Body of pancreas (tissue), 4 donors: ENCODE measurements around the gene MXRA7. TPM values are rescaled to one million over a fixed set of nuclear protein-coding genes. Genes with fewer than 3 reads are reported as not detected.

Experiments used
- ATAC-seq: fragments of 150-250 bp; one replicate; pipeline ENCODE4 v1.9.1; 2016
- DNase-seq, 4 donors: peaks; one replicate each; pipeline ENCODE4 v3.0.0-alpha.2; 2019
- H3K27ac ChIP-seq, 4 donors: fragments of 200-600 bp; sonication (generic); 1 replicate in 3 of 4; 2 replicates in 1 of 4; pipeline versions ENCODE4 v1.5.1 to v1.6.1; 2016 to 2019; ENCODE audit warnings: mild to moderate bottlenecking in 1 of 4, mixed read lengths in 1 of 4, moderate library complexity in 1 of 4
- H3K27me3 ChIP-seq, 2 donors: fragments of 200-600 bp; sonication (generic); one replicate each; pipeline ENCODE4 v1.6.0; 2016; ENCODE audit warnings: mild to moderate bottlenecking in 1 of 2
- H3K36me3 ChIP-seq, 2 donors: fragments of 200-600 bp; sonication (generic); replicated peaks in 1 of 2; 2 replicates each; pipeline ENCODE4 v1.5.1; 2016; ENCODE audit warnings: low read depth in 2 of 2; ENCODE audit not compliant: insufficient read depth in 1 of 2
- H3K4me1 ChIP-seq: fragments of 200-600 bp; sonication (generic); one replicate; pipeline ENCODE4 v1.6.0; 2016
- H3K4me3 ChIP-seq, 2 donors: fragments of 200-600 bp; sonication (generic); 1 replicate in 1 of 2; 2 replicates in 1 of 2; pipeline ENCODE4 v1.5.1; 2016 to 2019
- H3K9me3 ChIP-seq, 3 donors: fragments of 200-600 bp; sonication (generic); 1 replicate in 2 of 3; 2 replicates in 1 of 3; pipeline ENCODE4 v1.5.1; 2016
- POLR2A ChIP-seq, 3 donors: fragments of 450-650 bp; IDR thresholded peaks; one replicate each; pipeline ENCODE4 v1.6.1; 2016; ENCODE audit warnings: antibody characterized with exemption in 3 of 3, mild to moderate bottlenecking in 2 of 3
- WGBS, 2 donors: methylation state at CpG; one replicate each; pipeline ENCODE4 v1.1.5; 2017; 5-methylcytosine and 5-hydroxymethylcytosine counted together
- intact Hi-C: fragments of 100-400 bp; cut with DNase I; formaldehyde crosslinking; loops from one replicate; pipeline ENCODE4 v1.15.1; 2023
- total RNA-seq, 2 donors: library from RNA; depleted of rRNA; stranded (reverse); fragments of >200 nt; gene quantifications; one replicate each; pipeline ENCODE4 v1.1.0, GENCODE V29; 2016
- TF ChIP-seq, protein P1 (sequence below), 7 experiments: fragments of 450-650 bp in 4 of 7; fragments of 200-600 bp in 3 of 7; sonication (generic) in 3 of 7; IDR thresholded peaks; one replicate each; pipeline ENCODE4 v1.5.1; 2016 to 2019; ENCODE audit warnings: antibody characterized with exemption in 7 of 7

MXRA7 gene
- total RNA-seq, 2 donors from 2014 or later = 71.9 to 87.4 TPM

GRCh38 chr17:76721463-76721862 lies 10.7 kb upstream of the MXRA7 start:
- peaks cover 17 to 53% of the 10 kb centered on the region in 2 donors for H3K36me3 ChIP-seq
- DNase-seq = no peak
- peaks cover 38% of the 10 kb centered on the region for H3K4me1 ChIP-seq
- intact Hi-C loops = no loop called here
- no peaks in the 10 kb centered on the region for H3K27me3 ChIP-seq
- no peaks in the 10 kb centered on the region for H3K9me3 ChIP-seq
- 68 to 74% methylated on average over 10 of the region's 10 CpGs for WGBS, 2 donors
- H3K27ac ChIP-seq = no peak overlapping the region
- TF ChIP-seq POLR2A (IDR thresholded peaks at IDR 0.05) = no peak
- TF ChIP-seq, protein P1, sequence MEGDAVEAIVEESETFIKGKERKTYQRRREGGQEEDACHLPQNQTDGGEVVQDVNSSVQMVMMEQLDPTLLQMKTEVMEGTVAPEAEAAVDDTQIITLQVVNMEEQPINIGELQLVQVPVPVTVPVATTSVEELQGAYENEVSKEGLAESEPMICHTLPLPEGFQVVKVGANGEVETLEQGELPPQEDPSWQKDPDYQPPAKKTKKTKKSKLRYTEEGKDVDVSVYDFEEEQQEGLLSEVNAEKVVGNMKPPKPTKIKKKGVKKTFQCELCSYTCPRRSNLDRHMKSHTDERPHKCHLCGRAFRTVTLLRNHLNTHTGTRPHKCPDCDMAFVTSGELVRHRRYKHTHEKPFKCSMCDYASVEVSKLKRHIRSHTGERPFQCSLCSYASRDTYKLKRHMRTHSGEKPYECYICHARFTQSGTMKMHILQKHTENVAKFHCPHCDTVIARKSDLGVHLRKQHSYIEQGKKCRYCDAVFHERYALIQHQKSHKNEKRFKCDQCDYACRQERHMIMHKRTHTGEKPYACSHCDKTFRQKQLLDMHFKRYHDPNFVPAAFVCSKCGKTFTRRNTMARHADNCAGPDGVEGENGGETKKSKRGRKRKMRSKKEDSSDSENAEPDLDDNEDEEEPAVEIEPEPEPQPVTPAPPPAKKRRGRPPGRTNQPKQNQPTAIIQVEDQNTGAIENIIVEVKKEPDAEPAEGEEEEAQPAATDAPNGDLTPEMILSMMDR (IDR thresholded peaks at IDR 0.05) = no peak
- no peak for ATAC-seq
- H3K4me3 ChIP-seq = no peak overlapping the region

DNA sequence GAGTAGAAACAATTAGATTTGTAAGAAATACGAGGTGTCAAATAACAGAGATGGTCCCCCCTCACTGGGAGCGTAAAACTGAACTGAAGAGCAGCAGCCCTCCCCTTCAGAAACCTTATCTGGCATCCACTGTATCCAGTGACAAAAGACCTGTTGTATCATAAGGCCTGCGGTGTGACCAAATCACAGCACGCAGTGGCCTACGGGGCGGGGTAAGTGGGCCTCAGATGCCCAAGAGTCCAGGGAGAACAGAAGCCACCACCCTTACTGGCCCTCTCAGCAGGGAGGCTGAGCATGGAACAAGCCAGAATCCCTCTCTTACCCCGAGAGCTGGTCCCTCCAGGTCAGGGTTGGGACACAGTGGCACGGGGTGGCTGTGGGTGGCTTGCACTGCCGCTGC lies 10.2 kb upstream of the MXRA7 start:
- Histone ChIP-seq H3K27ac (no peak overlapping the region), H3K27me3 (no peaks in the 10 kb centered on the region), H3K9me3 (no peaks in the 10 kb centered on the region), H3K36me3 (peaks cover 17 to 56% of the 10 kb centered on the region in 2 donors), H3K4me3 (no peak overlapping the region), H3K4me1 (peaks cover 38% of the 10 kb centered on the region)
- DNase-seq = no peak
- TF ChIP-seq, protein P1 (IDR thresholded peaks at IDR 0.05) = no peak
- no peak for TF ChIP-seq POLR2A (IDR thresholded peaks at IDR 0.05)
- ATAC-seq = no peak
- WGBS, 2 donors = 81 to 93% methylated on average over 6 to 8 of the region's 9 CpGs
- intact Hi-C loops = no loop called here

DNA sequence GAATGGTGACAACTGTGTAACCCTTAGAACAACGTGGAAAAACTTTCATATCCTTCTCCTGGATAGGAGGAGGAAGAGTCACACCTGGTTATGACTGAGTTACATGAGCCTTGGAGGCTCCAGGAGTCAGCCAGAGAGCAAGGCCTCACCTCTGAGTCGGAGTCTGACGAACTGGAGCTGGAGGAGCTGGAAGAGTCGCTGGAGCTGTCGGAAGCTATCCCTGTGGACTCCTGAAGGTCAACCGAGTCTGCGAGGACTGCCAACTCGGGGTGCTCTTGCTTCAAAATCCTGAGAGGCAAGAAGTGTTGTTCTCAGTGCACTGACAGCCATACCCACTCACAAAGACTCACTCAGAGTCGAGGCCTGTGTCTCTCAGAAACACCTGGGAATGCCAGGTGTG lies 9.4 kb upstream of the MXRA7 start:
- intact Hi-C loops = no loop called here
- Histone ChIP-seq H3K27me3 (no peaks in the 10 kb centered on the region), H3K27ac (no peak overlapping the region), H3K36me3 (peaks cover 17 to 61% of the 10 kb centered on the region in 2 donors), H3K4me1 (peaks cover 38% of the 10 kb centered on the region), H3K9me3 (no peaks in the 10 kb centered on the region), H3K4me3 (no peak overlapping the region)
- no peak for DNase-seq
- no peak for TF ChIP-seq POLR2A (IDR thresholded peaks at IDR 0.05)
- TF ChIP-seq, protein P1 (IDR thresholded peaks at IDR 0.05) = no peak
- ATAC-seq = no peak
- WGBS, 2 donors = 89 to 92% methylated on average over 8 to 9 of the region's 9 CpGs

DNA sequence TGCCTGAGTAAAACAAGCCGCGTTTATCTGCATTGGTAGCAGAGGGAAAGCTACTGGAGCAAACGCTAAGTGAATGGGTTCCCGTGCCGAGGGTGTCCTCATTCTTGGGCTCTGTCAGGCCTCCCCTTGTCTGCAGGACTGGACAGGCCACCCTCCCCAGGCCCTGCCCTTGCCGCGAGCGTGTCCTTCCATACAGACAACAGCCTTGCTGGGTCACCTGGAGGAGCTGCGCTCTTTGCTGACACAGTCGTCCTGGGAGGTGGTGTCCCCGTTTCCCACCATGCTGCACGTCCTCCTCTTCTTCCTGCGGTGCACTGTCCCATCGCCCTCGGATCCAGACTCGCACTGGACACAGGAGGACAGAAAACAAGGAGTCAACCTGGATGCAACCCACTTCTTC lies 7.8 kb upstream of the MXRA7 start:
- WGBS, 2 donors = 86 to 91% methylated on average over 16 of the region's 16 CpGs
- DNase-seq = no peak

DNA sequence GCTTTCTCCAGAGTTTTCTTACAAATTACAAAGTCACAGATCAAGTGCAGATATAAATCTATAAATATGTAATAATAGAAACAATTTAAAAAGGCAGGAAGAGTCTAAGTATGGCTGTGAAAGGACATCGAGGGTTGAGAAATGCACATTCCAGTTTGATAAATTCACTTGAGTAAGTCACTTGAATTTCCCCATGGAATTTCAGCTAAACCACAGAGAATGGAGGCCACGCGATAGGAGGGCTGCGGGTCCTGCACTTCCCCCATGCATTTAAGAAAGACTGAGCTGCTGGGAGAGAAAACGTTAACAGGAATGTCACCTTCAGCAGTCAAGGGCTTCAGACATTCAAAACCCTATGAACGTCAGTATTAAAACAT lies 6.1 kb upstream of the MXRA7 start:
- WGBS, 2 donors = 72 to 79% methylated on average over 6 of the region's 6 CpGs
- Histone ChIP-seq H3K27ac (peak overlapping the region in 1 of 4 donors; percentile 60), H3K9me3 (no peaks in the 10 kb centered on the region), H3K4me1 (peaks cover 18% of the 10 kb centered on the region), H3K4me3 (no peak overlapping the region), H3K36me3 (peaks cover 17 to 52% of the 10 kb centered on the region in 2 donors), H3K27me3 (no peaks in the 10 kb centered on the region)
- TF ChIP-seq, protein P1 (IDR thresholded peaks at IDR 0.05) = no peak
- TF ChIP-seq POLR2A (IDR thresholded peaks at IDR 0.05) = no peak
- intact Hi-C loops = loop anchor here (10.0 kb wide), 1 partner anchor 192 kb away; no protein-coding TSS in a partner anchor
- ATAC-seq (no peak), DNase-seq (no peak)

More for the DNA sequence above, 7.8 kb upstream of the MXRA7 start:
- H3K4me3 ChIP-seq = no peak overlapping the region
- peaks cover 17 to 56% of the 10 kb centered on the region in 2 donors for H3K36me3 ChIP-seq
- no peak for ATAC-seq
- intact Hi-C loops = loop anchor here (10.0 kb wide), 1 partner anchor 194 kb away; no protein-coding TSS in a partner anchor
- H3K27ac ChIP-seq = no peak overlapping the region
- H3K4me1 ChIP-seq = peaks cover 31% of the 10 kb centered on the region
- H3K9me3 ChIP-seq = no peaks in the 10 kb centered on the region
- H3K27me3 ChIP-seq = no peaks in the 10 kb centered on the region
- TF ChIP-seq, protein P1 (IDR thresholded peaks at IDR 0.05) = no peak
- no peak for TF ChIP-seq POLR2A (IDR thresholded peaks at IDR 0.05)
